ENCODE results near the gene S100A10. TPM values are rescaled to one million over a fixed set of nuclear protein-coding genes. Genes with fewer than 3 reads are reported as not detected.

Gene S100A10
- total RNA-seq, 1 donor from 2014 or later: 152 TPM

- DNase-seq (ENCODE audit: low spot score): no peak
Observed at GRCh38 chr1:151964510-151964909, 29.1 kb downstream of the S100A10 start.

- no peak for DNase-seq (ENCODE audit: low spot score)
Observed at GRCh38 chr1:151963288-151963687, 30.4 kb downstream of the S100A10 start.

GRCh38 chr1:151961833-151962232 is 31.8 kb downstream of the S100A10 start:
- no peak for DNase-seq (ENCODE audit: low spot score)

GRCh38 chr1:151960780-151961513 is 32.7 kb downstream of the S100A10 start:
- no peak for DNase-seq (ENCODE audit: low spot score)

GRCh38 chr1:151958959-151959358 is 34.7 kb downstream of the S100A10 start:
- no peak for DNase-seq (ENCODE audit: low spot score)

GRCh38 chr1:151956957-151957497 is 36.6 kb downstream of the S100A10 start:
- DNase-seq (ENCODE audit: low spot score): no peak

GRCh38 chr1:151953409-151954094 is 40.1 kb downstream of the S100A10 start:
- DNase-seq (ENCODE audit: low spot score): no peak

- no peak for DNase-seq (ENCODE audit: low spot score)
Observed at GRCh38 chr1:151952811-151953210, 40.8 kb downstream of the S100A10 start.

- DNase-seq (ENCODE audit: low spot score): no peak
Observed at GRCh38 chr1:151949371-151950193, 44.1 kb downstream of the S100A10 start.

GRCh38 chr1:151948506-151948905 is 45.2 kb downstream of the S100A10 start:
- no peak for DNase-seq (ENCODE audit: low spot score)

GRCh38 chr1:151947140-151947539 is 46.5 kb downstream of the S100A10 start:
- DNase-seq (ENCODE audit: low spot score): no peak

GRCh38 chr1:151945725-151946722 is 47.6 kb downstream of the S100A10 start:
- DNase-seq (ENCODE audit: low spot score): peak; percentile 86

GRCh38 chr1:151944857-151945575 is 48.6 kb downstream of the S100A10 start:
- no peak for DNase-seq (ENCODE audit: low spot score)

GRCh38 chr1:151944126-151944856 is 49.4 kb downstream of the S100A10 start:
- DNase-seq (ENCODE audit: low spot score): no peak

GRCh38 chr1:151943591-151943990 is 50.1 kb downstream of the S100A10 start:
- DNase-seq (ENCODE audit: low spot score): no peak

GRCh38 chr1:151942882-151943281 is 50.8 kb downstream of the S100A10 start:
- no peak for DNase-seq (ENCODE audit: low spot score)

GRCh38 chr1:151940541-151940940 is 53.1 kb downstream of the S100A10 start:
- no peak for DNase-seq (ENCODE audit: low spot score)

GRCh38 chr1:151939779-151940178 is 53.9 kb downstream of the S100A10 start:
- no peak for DNase-seq (ENCODE audit: low spot score)

GRCh38 chr1:151939141-151939540 is 54.5 kb downstream of the S100A10 start:
- DNase-seq (ENCODE audit: low spot score): no peak

GRCh38 chr1:151936653-151937052 is 57.0 kb downstream of the S100A10 start:
- DNase-seq (ENCODE audit: low spot score): no peak

Data from ureter (tissue), 1 donor.